Tibial nerve (tissue), 3 donors: ENCODE results near the gene COL19A1.

Experiments used
- CTCF ChIP-seq, 5 experiments: fragments of 200-600 bp in 3 of 5; fragments of 450-650 bp in 2 of 5; sonication (generic) in 3 of 5; IDR thresholded peaks; one replicate each; pipeline ENCODE4 v1.5.1; 2016 to 2019; ENCODE audit warnings: antibody characterized with exemption in 5 of 5, mild to moderate bottlenecking in 3 of 5, moderate library complexity in 2 of 5
- POLR2A ChIP-seq, 2 donors: fragments of 450-650 bp; IDR thresholded peaks; one replicate each; pipeline ENCODE4 v1.6.1; 2017; ENCODE audit warnings: antibody characterized with exemption in 2 of 2, mild to moderate bottlenecking in 2 of 2, moderate library complexity in 2 of 2

- TF ChIP-seq CTCF (IDR thresholded peaks at IDR 0.05), result no peak
- TF ChIP-seq POLR2A (IDR thresholded peaks at IDR 0.05), result no peak
Observed at GRCh38 chr6:70198785-70199184, 332.4 kb downstream of the COL19A1 start.
